KMS-11 (cell line): ENCODE results near the gene CSNK2A1.

Experiments used
- H2AFZ ChIP-seq: fragments of 200-600 bp; sonication (generic); 2 replicates; pipeline ENCODE4 v1.6.1; 2016; ENCODE audit warnings: antibody characterized with exemption, mixed run types, low read depth
- H3K27ac ChIP-seq: fragments of 200-600 bp; sonication (generic); 2 replicates; pipeline ENCODE4 v1.6.1; 2016; ENCODE audit warnings: mild to moderate bottlenecking, mixed run types
- H3K27me3 ChIP-seq: fragments of 200-600 bp; sonication (generic); 2 replicates; pipeline ENCODE4 v1.6.1; 2017; ENCODE audit warnings: mild to moderate bottlenecking, low read depth, mixed run types, moderate library complexity; ENCODE audit not compliant: insufficient read depth
- H3K36me3 ChIP-seq: fragments of 200-600 bp; sonication (generic); 2 replicates; pipeline ENCODE4 v1.6.1; 2017; ENCODE audit warnings: mild to moderate bottlenecking, mixed run types; ENCODE audit not compliant: insufficient read depth
- H3K4me1 ChIP-seq: fragments of 200-600 bp; sonication (generic); 2 replicates; pipeline ENCODE4 v1.6.1; 2016; ENCODE audit warnings: mild to moderate bottlenecking, low read depth, mixed run types; ENCODE audit not compliant: poor library complexity, severe bottlenecking
- H3K4me2 ChIP-seq: fragments of 200-600 bp; sonication (generic); 2 replicates; pipeline ENCODE4 v1.7.0; 2016; ENCODE audit warnings: mild to moderate bottlenecking, mixed run types
- H3K4me3 ChIP-seq: fragments of 200-600 bp; sonication (generic); IDR thresholded peaks from 2 replicates; pipeline ENCODE4 v1.6.1; 2017; ENCODE audit warnings: low read depth, low read length, mixed read lengths; ENCODE audit not compliant: insufficient read depth
- H3K79me2 ChIP-seq: fragments of 200-600 bp; sonication (generic); 2 replicates; pipeline ENCODE4 v1.6.1; 2016; ENCODE audit warnings: low read depth, mixed run types; ENCODE audit not compliant: insufficient read depth
- H3K9ac ChIP-seq: fragments of 200-600 bp; sonication (generic); 2 replicates; pipeline ENCODE4 v1.6.1; 2016; ENCODE audit warnings: mild to moderate bottlenecking, mixed run types
- H4K20me1 ChIP-seq: fragments of 200-600 bp; sonication (generic); 2 replicates; pipeline ENCODE4 v1.6.1; 2016; ENCODE audit warnings: mild to moderate bottlenecking, mixed run types; ENCODE audit not compliant: insufficient read depth
- TF ChIP-seq, protein P1 (sequence below): fragments of 200-600 bp; sonication (generic); conservative IDR thresholded peaks from 2 replicates; pipeline ENCODE4 v1.6.1; 2017; ENCODE audit warnings: low read depth, mild to moderate bottlenecking, antibody characterized with exemption, low read length, moderate library complexity, mixed read lengths

The CSNK2A1 gene

DNA sequence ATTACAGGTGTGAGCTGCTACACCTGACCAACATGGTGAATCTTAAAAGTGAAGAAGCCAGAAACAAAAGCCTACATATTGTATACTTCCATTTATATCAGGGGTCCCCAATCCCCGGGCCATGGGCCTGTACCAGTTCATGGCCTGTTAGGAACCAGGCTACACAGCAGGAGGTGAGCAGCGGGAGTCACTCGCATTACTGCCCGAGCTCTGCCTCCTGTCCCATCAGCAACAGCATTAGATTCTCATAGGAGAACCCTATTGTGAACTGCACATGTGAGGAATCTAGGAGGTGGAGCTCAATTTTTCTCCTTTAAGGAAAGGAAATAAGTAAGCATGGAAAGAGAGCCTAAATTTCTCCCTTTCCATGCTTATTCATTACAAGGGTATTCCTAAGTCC lies 21.7 kb downstream of the CSNK2A1 start:
- no peak overlapping the region for H3K4me2 ChIP-seq
- H3K4me3 ChIP-seq = no peak overlapping the region
- H3K27ac ChIP-seq = no peak overlapping the region
- peaks cover 5% of the 10 kb centered on the region for H4K20me1 ChIP-seq
- TF ChIP-seq, protein P1, sequence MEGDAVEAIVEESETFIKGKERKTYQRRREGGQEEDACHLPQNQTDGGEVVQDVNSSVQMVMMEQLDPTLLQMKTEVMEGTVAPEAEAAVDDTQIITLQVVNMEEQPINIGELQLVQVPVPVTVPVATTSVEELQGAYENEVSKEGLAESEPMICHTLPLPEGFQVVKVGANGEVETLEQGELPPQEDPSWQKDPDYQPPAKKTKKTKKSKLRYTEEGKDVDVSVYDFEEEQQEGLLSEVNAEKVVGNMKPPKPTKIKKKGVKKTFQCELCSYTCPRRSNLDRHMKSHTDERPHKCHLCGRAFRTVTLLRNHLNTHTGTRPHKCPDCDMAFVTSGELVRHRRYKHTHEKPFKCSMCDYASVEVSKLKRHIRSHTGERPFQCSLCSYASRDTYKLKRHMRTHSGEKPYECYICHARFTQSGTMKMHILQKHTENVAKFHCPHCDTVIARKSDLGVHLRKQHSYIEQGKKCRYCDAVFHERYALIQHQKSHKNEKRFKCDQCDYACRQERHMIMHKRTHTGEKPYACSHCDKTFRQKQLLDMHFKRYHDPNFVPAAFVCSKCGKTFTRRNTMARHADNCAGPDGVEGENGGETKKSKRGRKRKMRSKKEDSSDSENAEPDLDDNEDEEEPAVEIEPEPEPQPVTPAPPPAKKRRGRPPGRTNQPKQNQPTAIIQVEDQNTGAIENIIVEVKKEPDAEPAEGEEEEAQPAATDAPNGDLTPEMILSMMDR = no peak
- H3K4me1 ChIP-seq = no peaks in the 10 kb centered on the region
- H3K36me3 ChIP-seq = 0 out of 2 replicates have a peak, but pooled peaks cover 11% of the 10 kb centered on the region
- H2AFZ ChIP-seq = no peak overlapping the region
- H3K79me2 ChIP-seq = peaks cover 87% of the 10 kb centered on the region
- H3K9ac ChIP-seq = no peak overlapping the region
- H3K27me3 ChIP-seq = no peaks in the 10 kb centered on the region

DNA sequence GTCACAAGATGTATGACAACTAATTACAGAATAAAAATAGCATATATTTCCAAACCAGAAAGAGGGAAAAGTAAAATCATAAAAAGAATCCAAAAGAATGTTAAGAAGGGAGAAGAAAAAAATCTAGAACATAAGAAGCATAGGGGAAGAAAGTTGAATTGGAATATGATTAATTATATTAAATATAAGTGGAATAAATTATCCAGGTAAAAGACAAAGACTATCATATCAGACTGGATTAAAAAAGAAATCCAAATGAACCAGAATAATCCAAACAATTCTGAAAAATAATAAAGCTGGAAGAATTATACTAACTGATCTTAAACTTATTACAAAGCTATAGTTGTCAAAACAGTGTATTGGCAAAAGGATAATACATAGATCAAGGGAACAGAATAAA lies 23.6 kb downstream of the CSNK2A1 start:
- H3K27ac ChIP-seq = no peak overlapping the region
- H2AFZ ChIP-seq = no peak overlapping the region
- H3K4me2 ChIP-seq = no peak overlapping the region
- TF ChIP-seq, protein P1 = no peak
- H3K36me3 ChIP-seq = 0 out of 2 replicates have a peak, but pooled peaks cover 11% of the 10 kb centered on the region
- no peak overlapping the region for H3K9ac ChIP-seq
- H4K20me1 ChIP-seq = peaks cover 12% of the 10 kb centered on the region
- H3K27me3 ChIP-seq = no peaks in the 10 kb centered on the region
- H3K4me3 ChIP-seq = no peak overlapping the region
- no peaks in the 10 kb centered on the region for H3K4me1 ChIP-seq
- peaks cover 91% of the 10 kb centered on the region for H3K79me2 ChIP-seq

DNA sequence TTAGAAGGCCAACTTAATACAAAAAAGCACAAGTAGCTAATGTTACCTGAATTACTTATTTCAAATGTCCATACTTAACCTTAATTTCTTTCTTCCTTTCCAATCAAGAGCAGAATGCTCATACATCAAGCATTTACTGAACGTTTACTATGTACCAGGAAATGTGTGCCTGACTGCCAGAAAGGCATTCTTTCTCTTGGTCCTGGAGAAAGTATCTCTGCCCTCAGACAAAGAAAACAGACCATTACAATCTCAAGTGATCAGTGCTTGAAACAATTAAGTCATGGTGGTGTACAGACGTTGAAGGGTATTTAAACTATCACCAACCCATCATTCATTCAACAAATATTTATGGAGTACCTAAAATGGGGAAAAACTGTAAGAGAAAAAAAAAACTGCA lies 26.4 kb downstream of the CSNK2A1 start:
- H3K27ac ChIP-seq = no peak overlapping the region
- H3K4me3 ChIP-seq = no peak overlapping the region
- H3K36me3 ChIP-seq = no peaks in the 10 kb centered on the region
- H3K79me2 ChIP-seq = peaks cover 96% of the 10 kb centered on the region
- H2AFZ ChIP-seq = no peak overlapping the region
- no peak overlapping the region for H3K4me2 ChIP-seq
- H3K4me1 ChIP-seq = no peaks in the 10 kb centered on the region
- no peaks in the 10 kb centered on the region for H3K27me3 ChIP-seq
- TF ChIP-seq, protein P1 = no peak
- no peak overlapping the region for H3K9ac ChIP-seq
- H4K20me1 ChIP-seq = peaks cover 30% of the 10 kb centered on the region

GRCh38 chr20:516799-517198 lies 26.8 kb downstream of the CSNK2A1 start:
- Histone ChIP-seq H3K4me1 (no peaks in the 10 kb centered on the region), H2AFZ (no peak overlapping the region), H3K79me2 (peaks cover 96% of the 10 kb centered on the region), H3K9ac (no peak overlapping the region), H4K20me1 (peaks cover 32% of the 10 kb centered on the region), H3K4me3 (no peak overlapping the region), H3K4me2 (no peak overlapping the region), H3K36me3 (no peaks in the 10 kb centered on the region), H3K27ac (no peak overlapping the region), H3K27me3 (no peaks in the 10 kb centered on the region)
- TF ChIP-seq, protein P1 = no peak
